ENCODE measurements around the gene RALGAPA1. TPM values are rescaled to one million over a fixed set of nuclear protein-coding genes. Genes with fewer than 3 reads are reported as not detected.
"Not testable (repeated sequence)": the region's sequence is repeated elsewhere in the genome, so short reads cannot be mapped to it uniquely, and the experiment has no call there.

RALGAPA1 gene
- total RNA-seq, 3 donors from 2014 or later, result 37.3 to 44.2 (median 41.9) TPM

- DNase-seq (no peak), ATAC-seq (no peak)
- H3K36me3 Mint-ChIP-seq (ENCODE audit: insufficient read depth), result peaks cover 31% of the 10 kb centered on the region
- H3K9me3 Mint-ChIP-seq, result no peaks in the 10 kb centered on the region
- no peaks in the 10 kb centered on the region for H3K4me1 Mint-ChIP-seq (ENCODE audit: low read depth)
- no peak overlapping the region for H3K4me3 Mint-ChIP-seq
- H3K27me3 Mint-ChIP-seq (ENCODE audit: low read depth), result no peaks in the 10 kb centered on the region
Measured at GRCh38 chr14:35760143-35760542, 49.0 kb downstream of the RALGAPA1 start.

- Mint-ChIP-seq H3K4me3 (no peak overlapping the region), H3K4me1 (ENCODE audit: low read depth) (no peaks in the 10 kb centered on the region), H3K27me3 (ENCODE audit: low read depth) (no peaks in the 10 kb centered on the region), H3K36me3 (ENCODE audit: insufficient read depth) (peaks cover 42% of the 10 kb centered on the region), H3K9me3 (no peaks in the 10 kb centered on the region)
- DNase-seq, result no peak
- ATAC-seq, result no peak
Measured at GRCh38 chr14:35758523-35759129, 50.5 kb downstream of the RALGAPA1 start.

- DNase-seq (no peak), ATAC-seq (no peak)
- H3K9me3 Mint-ChIP-seq, result no peaks in the 10 kb centered on the region
- H3K36me3 Mint-ChIP-seq (ENCODE audit: insufficient read depth), result peaks cover 39% of the 10 kb centered on the region
- H3K4me1 Mint-ChIP-seq (ENCODE audit: low read depth), result no peaks in the 10 kb centered on the region
- H3K27me3 Mint-ChIP-seq (ENCODE audit: low read depth), result no peaks in the 10 kb centered on the region
- no peak overlapping the region for H3K4me3 Mint-ChIP-seq
Measured at GRCh38 chr14:35754671-35755070, 54.4 kb downstream of the RALGAPA1 start.

- H3K27me3 Mint-ChIP-seq (ENCODE audit: low read depth), result no peaks in the 10 kb centered on the region
- ATAC-seq (no peak), DNase-seq (no peak)
- no peaks in the 10 kb centered on the region for H3K4me1 Mint-ChIP-seq (ENCODE audit: low read depth)
- H3K4me3 Mint-ChIP-seq, result no peak overlapping the region
- H3K9me3 Mint-ChIP-seq, result no peaks in the 10 kb centered on the region
- peaks cover 41% of the 10 kb centered on the region for H3K36me3 Mint-ChIP-seq (ENCODE audit: insufficient read depth)
Measured at GRCh38 chr14:35752380-35752779, 56.7 kb downstream of the RALGAPA1 start.

DNA sequence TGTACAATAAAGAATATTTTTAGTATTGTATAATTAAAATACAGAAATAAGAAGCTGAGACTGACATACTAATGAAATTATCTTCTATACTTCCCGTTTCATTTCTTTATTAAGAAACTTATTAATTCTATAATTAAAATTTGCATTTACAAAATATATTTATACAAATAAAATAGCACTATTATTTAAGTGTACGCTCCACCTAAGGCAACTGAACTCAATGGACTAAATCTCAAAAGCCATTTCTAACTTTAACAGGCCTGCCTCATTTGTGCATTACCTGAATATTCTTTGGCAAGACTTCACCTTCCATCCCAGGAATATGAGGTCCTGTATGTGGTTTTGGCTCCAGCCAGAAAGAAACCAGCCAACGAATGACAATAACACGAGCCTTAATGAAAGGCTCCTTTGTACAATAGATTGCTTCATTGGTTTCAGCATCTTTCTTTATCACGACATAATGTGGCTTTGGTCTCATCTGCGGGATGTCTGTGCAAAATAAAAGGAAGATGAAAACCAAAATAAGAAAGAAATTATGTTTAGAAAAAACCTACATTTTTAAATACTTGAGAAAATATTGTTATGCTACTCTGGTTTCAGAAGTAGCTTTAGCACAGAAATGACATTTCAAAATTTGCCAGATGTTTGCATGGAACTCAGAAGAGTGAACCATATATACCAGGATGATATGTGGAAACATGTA lies 58.7 kb downstream of the RALGAPA1 start:
- H3K4me3 Mint-ChIP-seq, result no peak overlapping the region
- H3K4me1 Mint-ChIP-seq (ENCODE audit: low read depth), result no peaks in the 10 kb centered on the region
- no peak for DNase-seq
- no peaks in the 10 kb centered on the region for H3K9me3 Mint-ChIP-seq
- peaks cover 35% of the 10 kb centered on the region for H3K36me3 Mint-ChIP-seq (ENCODE audit: insufficient read depth)
- H3K27me3 Mint-ChIP-seq (ENCODE audit: low read depth), result no peaks in the 10 kb centered on the region
- no peak for ATAC-seq

DNA sequence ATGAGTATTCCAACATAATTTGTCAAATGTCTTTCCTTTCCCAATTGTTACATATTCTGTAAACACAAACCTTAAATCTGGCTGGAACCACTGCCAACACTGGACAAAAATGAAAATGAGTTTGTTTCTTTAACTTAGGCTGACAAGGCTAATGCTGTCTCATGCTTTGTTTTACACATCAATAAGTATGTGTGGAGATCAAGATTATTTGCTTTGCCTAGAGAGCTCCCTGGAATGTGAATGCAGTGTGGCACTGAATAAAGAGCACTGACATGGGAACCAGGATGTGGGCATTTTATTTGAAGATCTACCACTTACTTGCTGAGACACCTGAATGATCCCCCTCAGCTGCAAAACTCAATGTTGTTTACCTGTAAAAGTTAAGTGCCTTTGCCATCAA lies 61.7 kb downstream of the RALGAPA1 start:
- ATAC-seq (no peak), DNase-seq (no peak)
- Mint-ChIP-seq H3K27me3 (ENCODE audit: low read depth) (no peaks in the 10 kb centered on the region), H3K4me3 (no peak overlapping the region), H3K4me1 (ENCODE audit: low read depth) (no peaks in the 10 kb centered on the region), H3K9me3 (no peaks in the 10 kb centered on the region), H3K36me3 (ENCODE audit: insufficient read depth) (peaks cover 19% of the 10 kb centered on the region)

- peaks cover 2% of the 10 kb centered on the region for H3K4me1 Mint-ChIP-seq (ENCODE audit: low read depth)
- H3K27me3 Mint-ChIP-seq (ENCODE audit: low read depth), result no peaks in the 10 kb centered on the region
Measured at GRCh38 chr14:35742442-35742841, 66.7 kb downstream of the RALGAPA1 start.

GRCh38 chr14:35742032-35742371 lies 67.1 kb downstream of the RALGAPA1 start:
- H3K36me3 Mint-ChIP-seq (ENCODE audit: insufficient read depth), result peaks cover 30% of the 10 kb centered on the region
- no peak overlapping the region for H3K4me3 Mint-ChIP-seq
- no peaks in the 10 kb centered on the region for H3K9me3 Mint-ChIP-seq
- DNase-seq (no peak), ATAC-seq (no peak)
- no peaks in the 10 kb centered on the region for H3K27me3 Mint-ChIP-seq (ENCODE audit: low read depth)
- H3K4me1 Mint-ChIP-seq (ENCODE audit: low read depth), result peaks cover 2% of the 10 kb centered on the region

More at GRCh38 chr14:35742442-35742841, 66.7 kb downstream of the RALGAPA1 start:
- ATAC-seq, result no peak
- Mint-ChIP-seq H3K9me3 (no peaks in the 10 kb centered on the region), H3K36me3 (ENCODE audit: insufficient read depth) (peaks cover 33% of the 10 kb centered on the region), H3K4me3 (no peak overlapping the region)
- no peak for DNase-seq

- H3K4me3 Mint-ChIP-seq, result no peak overlapping the region
Measured at GRCh38 chr14:35741345-35742031, 67.6 kb downstream of the RALGAPA1 start.

GRCh38 chr14:35740215-35740614 lies 68.9 kb downstream of the RALGAPA1 start:
- H3K27me3 Mint-ChIP-seq (ENCODE audit: low read depth), result no peaks in the 10 kb centered on the region
- no peak overlapping the region for H3K4me3 Mint-ChIP-seq
- DNase-seq, result no peak
- H3K4me1 Mint-ChIP-seq (ENCODE audit: low read depth), result peaks cover 2% of the 10 kb centered on the region
- peaks cover 41% of the 10 kb centered on the region for H3K36me3 Mint-ChIP-seq (ENCODE audit: insufficient read depth)
- no peak for ATAC-seq
- H3K9me3 Mint-ChIP-seq, result no peaks in the 10 kb centered on the region

More at GRCh38 chr14:35741345-35742031, 67.6 kb downstream of the RALGAPA1 start:
- peaks cover 28% of the 10 kb centered on the region for H3K36me3 Mint-ChIP-seq (ENCODE audit: insufficient read depth)
- no peak for ATAC-seq
- peaks cover 2% of the 10 kb centered on the region for H3K4me1 Mint-ChIP-seq (ENCODE audit: low read depth)
- H3K27me3 Mint-ChIP-seq (ENCODE audit: low read depth), result no peaks in the 10 kb centered on the region
- no peak for DNase-seq
- H3K9me3 Mint-ChIP-seq, result no peaks in the 10 kb centered on the region

DNA sequence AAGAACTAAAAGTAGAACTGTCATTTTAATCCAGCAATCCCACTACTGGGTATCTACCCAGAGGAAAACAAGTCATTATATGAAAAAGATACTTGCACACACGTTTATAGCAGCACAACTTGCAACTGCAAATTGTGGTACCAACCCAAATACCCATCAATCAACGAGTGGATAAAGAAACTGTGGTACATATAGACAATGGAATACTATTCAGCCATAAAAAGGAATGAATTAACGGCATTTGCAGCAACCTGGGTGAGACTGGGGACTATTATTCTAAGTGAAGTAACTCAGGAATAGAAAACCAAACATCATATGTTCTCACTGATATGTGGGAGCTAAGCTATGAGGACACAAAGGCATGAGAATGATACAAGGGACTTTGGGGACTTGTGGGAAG lies 73.9 kb downstream of the RALGAPA1 start:
- H3K9me3 Mint-ChIP-seq; ATAC-seq; DNase-seq; H3K4me3 Mint-ChIP-seq; H3K27me3 Mint-ChIP-seq (ENCODE audit: low read depth): not testable (repeated sequence)
- peaks cover 14% of the 10 kb centered on the region for H3K4me1 Mint-ChIP-seq (ENCODE audit: low read depth)
- peaks cover 61% of the 10 kb centered on the region for H3K36me3 Mint-ChIP-seq (ENCODE audit: insufficient read depth)

DNA sequence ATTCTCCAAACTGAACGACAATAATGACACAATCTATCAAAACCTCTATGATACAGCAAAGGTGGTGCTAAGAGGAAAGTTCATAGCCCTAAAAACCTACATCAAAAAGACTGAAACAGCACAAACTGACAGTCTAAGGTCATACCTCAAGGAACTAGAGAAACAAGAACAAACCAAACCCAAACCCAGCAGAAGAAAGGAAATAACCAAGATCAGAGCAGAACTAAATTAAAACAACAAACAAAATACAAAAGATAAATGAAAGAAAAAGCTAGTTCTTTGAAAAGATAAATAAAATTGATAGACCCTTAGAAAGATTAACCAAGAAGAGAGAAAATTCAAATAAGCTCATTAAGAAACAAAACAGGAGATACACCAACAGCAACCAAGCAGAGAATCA lies 75.6 kb downstream of the RALGAPA1 start:
- H3K9me3 Mint-ChIP-seq; ATAC-seq; H3K4me3 Mint-ChIP-seq; DNase-seq; H3K27me3 Mint-ChIP-seq (ENCODE audit: low read depth): not testable (repeated sequence)
- peaks cover 14% of the 10 kb centered on the region for H3K4me1 Mint-ChIP-seq (ENCODE audit: low read depth)
- H3K36me3 Mint-ChIP-seq (ENCODE audit: insufficient read depth), result peaks cover 65% of the 10 kb centered on the region

- Mint-ChIP-seq H3K27me3 (ENCODE audit: low read depth) (no peaks in the 10 kb centered on the region), H3K4me1 (ENCODE audit: low read depth) (peaks cover 14% of the 10 kb centered on the region), H3K9me3 (no peaks in the 10 kb centered on the region), H3K36me3 (ENCODE audit: insufficient read depth) (peaks cover 62% of the 10 kb centered on the region), H3K4me3 (no peak overlapping the region)
- ATAC-seq (no peak), DNase-seq (no peak)
Measured at GRCh38 chr14:35730871-35731270, 78.2 kb downstream of the RALGAPA1 start.

GRCh38 chr14:35727764-35728163 lies 81.3 kb downstream of the RALGAPA1 start:
- Mint-ChIP-seq H3K9me3 (no peaks in the 10 kb centered on the region), H3K36me3 (ENCODE audit: insufficient read depth) (peaks cover 44% of the 10 kb centered on the region), H3K4me1 (ENCODE audit: low read depth) (peaks cover 8% of the 10 kb centered on the region), H3K27me3 (ENCODE audit: low read depth) (no peaks in the 10 kb centered on the region), H3K4me3 (no peak overlapping the region)
- DNase-seq (no peak), ATAC-seq (no peak)

- no peaks in the 10 kb centered on the region for H3K9me3 Mint-ChIP-seq
- DNase-seq, result no peak
- H3K27me3 Mint-ChIP-seq (ENCODE audit: low read depth), result no peaks in the 10 kb centered on the region
- H3K36me3 Mint-ChIP-seq (ENCODE audit: insufficient read depth), result peaks cover 37% of the 10 kb centered on the region
- peaks cover 2% of the 10 kb centered on the region for H3K4me1 Mint-ChIP-seq (ENCODE audit: low read depth)
- no peak overlapping the region for H3K4me3 Mint-ChIP-seq
- no peak for ATAC-seq
Measured at GRCh38 chr14:35725930-35726329, 83.2 kb downstream of the RALGAPA1 start.
